SK-N-SH (cell line): ENCODE results near the gene ERGIC2. TPM values are rescaled to one million over a fixed set of nuclear protein-coding genes. Genes with fewer than 3 reads are reported as not detected.
A peak's percentile ranks its signal among the peaks of the same experiment; 100 is the strongest.

Source experiments
- CTCF ChIA-PET: fragments of 300-600, 350-600 bp; formaldehyde crosslinking; extraction: SDS; loops from one replicate; lab custom pipeline; 2021; lab: Yijun Ruan, JAX
- POLR2A ChIA-PET: fragments of 350-600 bp; sonication (Branson Sonifier 250); formaldehyde crosslinking; extraction: SDS; loops from one replicate; lab custom pipeline; 2020; ENCODE audit warnings: antibody characterized with exemption, inconsistent platforms; lab: Yijun Ruan, JAX
- DNase-seq: peaks from one replicate; pipeline ENCODE4 v3.0.0; 2012
- H2AFZ ChIP-seq: fragments of 200-600 bp; sonication (generic); 2 replicates; pipeline ENCODE4 v1.8.1; 2016; ENCODE audit warnings: antibody characterized with exemption, mild to moderate bottlenecking, low read depth
- H3F3A ChIP-seq: fragments of 200-600 bp; sonication (generic); replicated peaks from 2 replicates; pipeline ENCODE3; 2016; ENCODE audit warnings: antibody characterized with exemption, mild to moderate bottlenecking; ENCODE audit not compliant: insufficient read depth
- H3K27ac ChIP-seq, 2 experiments: fragments of 200-500 bp in 1 of 2; fragments of 200-600 bp in 1 of 2; sonication (Bioruptor generic) in 1 of 2; sonication (generic), shearing (Covaris generic) in 1 of 2; 2 replicates each; pipeline versions ENCODE4 v1.5.1 to v1.6.1; 2014 to 2016; ENCODE audit warnings: low read depth in 2 of 2, inconsistent platforms in 1 of 2, low read length in 1 of 2, mild to moderate bottlenecking in 1 of 2, mixed read lengths in 1 of 2
- H3K27me3 ChIP-seq: fragments of 200-600 bp; sonication (generic), shearing (Covaris generic); 2 replicates; pipeline ENCODE4 v1.6.1; 2016; ENCODE audit warnings: mixed run types; ENCODE audit not compliant: insufficient read depth
- H3K36me3 ChIP-seq, 2 experiments: fragments of 200-500 bp in 1 of 2; fragments of 200-600 bp in 1 of 2; sonication (Bioruptor generic) in 1 of 2; sonication (generic) in 1 of 2; replicated peaks in 1 of 2; 2 replicates each; pipeline versions ENCODE3 to v1.5.1; 2014 to 2016; ENCODE audit warnings: low read length in 1 of 2, mild to moderate bottlenecking in 1 of 2; ENCODE audit not compliant: insufficient read depth in 2 of 2, control insufficient read depth in 1 of 2
- H3K4me1 ChIP-seq, 2 experiments: fragments of 200-500 bp in 1 of 2; fragments of 200-600 bp in 1 of 2; sonication (Bioruptor generic) in 1 of 2; sonication (generic), shearing (Covaris generic) in 1 of 2; 2 replicates each; pipeline versions ENCODE4 v1.5.1 to v1.6.1; 2014 to 2016; ENCODE audit warnings: low read depth in 1 of 2, low read length in 1 of 2, mixed run types in 1 of 2; ENCODE audit not compliant: insufficient read depth in 2 of 2, control insufficient read depth in 1 of 2
- H3K4me2 ChIP-seq: fragments of 200-600 bp; sonication (generic), shearing (Covaris generic); 2 replicates; pipeline ENCODE4 v1.6.1; 2017; ENCODE audit warnings: mixed run types
- H3K4me3 ChIP-seq, 2 experiments: fragments of 200-500 bp in 1 of 2; fragments of 200-600 bp in 1 of 2; sonication (Bioruptor generic) in 1 of 2; sonication (generic), shearing (Covaris generic) in 1 of 2; 2 replicates each; pipeline versions ENCODE4 v1.5.1 to v1.8.1; 2014 to 2016; ENCODE audit warnings: low read depth in 2 of 2, inconsistent platforms in 1 of 2, low read length in 1 of 2, mild to moderate bottlenecking in 1 of 2, mixed read lengths in 1 of 2, moderate library complexity in 1 of 2
- H3K79me2 ChIP-seq: fragments of 200-600 bp; sonication (generic); 2 replicates; pipeline ENCODE4 v1.8.1; 2017; ENCODE audit warnings: mild to moderate bottlenecking; ENCODE audit not compliant: insufficient read depth
- H3K9ac ChIP-seq: fragments of 200-600 bp; sonication (generic); 2 replicates; pipeline ENCODE4 v1.6.1; 2017; ENCODE audit warnings: mixed run types
- H3K9me2 ChIP-seq: fragments of 200-600 bp; sonication (generic); 2 replicates; pipeline ENCODE4 v1.6.1; 2017; ENCODE audit warnings: mixed run types
- H3K9me3 ChIP-seq: fragments of 200-600 bp; sonication (generic); 2 replicates; pipeline ENCODE4 v1.6.1; 2017; ENCODE audit warnings: mixed run types, mild to moderate bottlenecking, moderate library complexity
- H4K20me1 ChIP-seq: fragments of 200-600 bp; sonication (generic); 2 replicates; pipeline ENCODE4 v1.6.1; 2017; ENCODE audit warnings: mild to moderate bottlenecking, mixed run types; ENCODE audit not compliant: insufficient read depth
- CTCF ChIP-seq: fragments of 200-600 bp; sonication (generic); IDR thresholded peaks from 2 replicates; pipeline ENCODE4 v1.6.1; 2017; ENCODE audit warnings: antibody characterized with exemption, mild to moderate bottlenecking, moderate library complexity
- ELF1 ChIP-seq: IDR thresholded peaks from 2 replicates; pipeline ENCODE4 v1.4.0; 2012
- EP300 ChIP-seq, 2 experiments: IDR thresholded peaks; 2 replicates each; pipeline versions ENCODE4 v1.4.0 to v1.6.1; 2012; ENCODE audit warnings: borderline replicate concordance in 1 of 2, low read depth in 1 of 2, low read length in 1 of 2
- EZH2phosphoT487 ChIP-seq: fragments of 200-600 bp; sonication (generic); IDR thresholded peaks from 2 replicates; pipeline ENCODE4 v1.6.1; 2017; ENCODE audit warnings: low read depth, mixed run types, mild to moderate bottlenecking, antibody characterized with exemption, moderate library complexity, borderline replicate concordance
- GABPA ChIP-seq: IDR thresholded peaks from 2 replicates; pipeline ENCODE4 v1.4.0; 2012; ENCODE audit warnings: low read depth, mild to moderate bottlenecking
- IRF3 ChIP-seq: fragments of 150-350 bp; IDR thresholded peaks from 2 replicates; pipeline ENCODE4 v1.6.1; 2016; ENCODE audit warnings: mild to moderate bottlenecking, low read depth, low read length
- JUND ChIP-seq: IDR thresholded peaks from 2 replicates; pipeline ENCODE4 v1.4.0; 2012
- MEF2A ChIP-seq: IDR thresholded peaks from 2 replicates; pipeline ENCODE4 v1.4.0; 2012; ENCODE audit warnings: low read depth, borderline replicate concordance
- MXI1 ChIP-seq: IDR thresholded peaks from 2 replicates; pipeline ENCODE4 v1.6.1; 2012; ENCODE audit warnings: mild to moderate bottlenecking, low read depth, low read length, improper control_type of control experiment
- NFIC ChIP-seq: IDR thresholded peaks from 2 replicates; pipeline ENCODE4 v1.4.0; 2012; ENCODE audit warnings: borderline replicate concordance
- POLR2AphosphoS5 ChIP-seq: IDR thresholded peaks from 2 replicates; pipeline ENCODE4 v1.6.1; 2012; ENCODE audit warnings: low read depth, low read length
- RAD21 ChIP-seq: IDR thresholded peaks from 2 replicates; pipeline ENCODE4 v1.6.1; 2012; ENCODE audit warnings: mild to moderate bottlenecking, low read length
- RXRA ChIP-seq: IDR thresholded peaks from 2 replicates; pipeline ENCODE4 v1.4.0; 2012; ENCODE audit warnings: low read depth, mild to moderate bottlenecking, borderline replicate concordance
- SIN3A ChIP-seq: IDR thresholded peaks from 2 replicates; pipeline ENCODE4 v1.6.1; 2012; ENCODE audit warnings: low read depth, mild to moderate bottlenecking, low read length, moderate library complexity, borderline replicate concordance
- SMC3 ChIP-seq: IDR thresholded peaks from 2 replicates; pipeline ENCODE4 v1.6.1; 2012; ENCODE audit warnings: low read depth, low read length, improper control_type of control experiment
- TCF12 ChIP-seq: IDR thresholded peaks from 2 replicates; pipeline ENCODE4 v1.4.0; 2012
- USF1 ChIP-seq: IDR thresholded peaks from 2 replicates; pipeline ENCODE4 v1.4.0; 2012; ENCODE audit warnings: low read depth, borderline replicate concordance
- ZBTB33 ChIP-seq: IDR thresholded peaks from 2 replicates; pipeline ENCODE4 v1.4.0; 2012; ENCODE audit warnings: low read depth, borderline replicate concordance
- WGBS: methylation state at CpG from one replicate; pipeline ENCODE4 v1.1.6; 2017; ENCODE audit warnings: low lambda C conversion rate; 5-methylcytosine and 5-hydroxymethylcytosine counted together
- polyA plus RNA-seq, 3 experiments: library from polyadenylated mRNA; depleted of rRNA; stranded (reverse); fragments of >200 nt; gene quantifications; 2 replicates each; pipeline ENCODE4 v1.2.3, GENCODE V29; 2012

Gene ERGIC2
- polyA plus RNA-seq, 1 of the 3 experiments (the other 2 are of a cell fraction), result 22.1 TPM

GRCh38 chr12:29428633-29429032 is 47.7 kb upstream of the ERGIC2 start:
- Histone ChIP-seq H3K9me2 (no peaks in the 10 kb centered on the region), H2AFZ (no peak overlapping the region), H3K9me3 (no peaks in the 10 kb centered on the region), H3K36me3 (no peaks in the 10 kb centered on the region), H3K79me2 (no peaks in the 10 kb centered on the region), H4K20me1 (no peaks in the 10 kb centered on the region), H3K27me3 (no peaks in the 10 kb centered on the region), H3F3A (no peaks in the 10 kb centered on the region), H3K27ac (no peak overlapping the region), H3K4me1 (no peaks in the 10 kb centered on the region), H3K4me2 (no peak overlapping the region), H3K9ac (no peak overlapping the region), H3K4me3 (no peak overlapping the region)
- TF ChIP-seq RXRA, result no peak
- no peak for TF ChIP-seq MXI1
- no peak for TF ChIP-seq USF1
- no peak for TF ChIP-seq IRF3
- no peak for TF ChIP-seq POLR2AphosphoS5
- TF ChIP-seq TCF12, result no peak
- TF ChIP-seq ELF1, result no peak
- no peak for TF ChIP-seq MEF2A
- no peak for TF ChIP-seq RAD21
- TF ChIP-seq SMC3, result no peak
- no peak for TF ChIP-seq ZBTB33
- TF ChIP-seq NFIC, result no peak
- no peak for TF ChIP-seq EZH2phosphoT487
- TF ChIP-seq JUND, result no peak
- no peak for TF ChIP-seq EP300 (IDR thresholded peaks at IDR 0.05; ENCODE audit: borderline replicate concordance in 1 of 2, low read depth in 1 of 2, low read length in 1 of 2)
- TF ChIP-seq GABPA, result no peak
- TF ChIP-seq SIN3A, result no peak
- CTCF ChIA-PET, result no interaction called here
- POLR2A ChIA-PET, result no interaction called here
- DNase-seq, result no peak

- WGBS, result 49% methylated on average over 4 of the region's 4 CpGs
- CTCF ChIA-PET, result interaction anchor here (1.1 to 1.2 kb wide), 2 partner anchors 12 to 79 kb away, joined by 3 to 5 read pairs; no protein-coding TSS in a partner anchor
- Histone ChIP-seq H3K36me3 (no peaks in the 10 kb centered on the region), H3K27ac (no peak overlapping the region), H3K27me3 (no peaks in the 10 kb centered on the region), H3K9ac (no peak overlapping the region), H3K4me1 (no peaks in the 10 kb centered on the region), H3F3A (no peaks in the 10 kb centered on the region), H3K4me3 (no peak overlapping the region), H4K20me1 (no peaks in the 10 kb centered on the region), H3K9me3 (no peaks in the 10 kb centered on the region), H3K79me2 (no peaks in the 10 kb centered on the region), H2AFZ (no peak overlapping the region), H3K9me2 (no peaks in the 10 kb centered on the region), H3K4me2 (no peak overlapping the region)
- TF ChIP-seq CTCF, result peak; percentile 17; the same call in 1 of the 2 replicates
- TF ChIP-seq EP300 (IDR thresholded peaks at IDR 0.05; ENCODE audit: borderline replicate concordance in 1 of 2, low read depth in 1 of 2, low read length in 1 of 2), result no peak
- DNase-seq, result peak; percentile 12
- POLR2A ChIA-PET, result no interaction called here
Observed at GRCh38 chr12:29427964-29428363, 47.0 kb upstream of the ERGIC2 start.
